Breast epithelium (tissue), 3 donors: ENCODE measurements around the gene NPHP4.

Experiments used
- CTCF ChIP-seq, 3 donors: fragments of 450-650 bp; IDR thresholded peaks; one replicate each; pipeline ENCODE4 v1.5.1; 2016 to 2017; ENCODE audit warnings: antibody characterized with exemption in 3 of 3, mild to moderate bottlenecking in 3 of 3, moderate library complexity in 3 of 3
- POLR2A ChIP-seq: fragments of 450-650 bp; IDR thresholded peaks from one replicate; pipeline ENCODE4 v1.6.1; 2016; ENCODE audit warnings: antibody characterized with exemption, mild to moderate bottlenecking, moderate library complexity
- POLR2AphosphoS5 ChIP-seq, 3 donors: sonication (generic); formaldehyde crosslinking; IDR thresholded peaks; one replicate each; pipeline ENCODE4 v1.6.1; 2017; ENCODE audit warnings: antibody characterized with exemption in 3 of 3

- no peak for TF ChIP-seq CTCF (IDR thresholded peaks at IDR 0.05)
- TF ChIP-seq POLR2A = no peak
- TF ChIP-seq POLR2AphosphoS5 (IDR thresholded peaks at IDR 0.05) = no peak
These were observed 101.7 kb downstream of the NPHP4 start for GRCh38 chr1:5890346-5891106.
